ENCODE data around the gene ITGA11. TPM values are rescaled to one million over a fixed set of nuclear protein-coding genes. Genes with fewer than 3 reads are reported as not detected.

Gene ITGA11
- total RNA-seq, 4 donors from 2014 or later, result 0.83 to 3.6 (median 2.0) TPM

GRCh38 chr15:68315035-68315434, 116.9 kb downstream of the ITGA11 start:
- H3K36me3 ChIP-seq, result peaks cover 3% of the 10 kb centered on the region
- H3K27me3 ChIP-seq, result no peaks in the 10 kb centered on the region
- TF ChIP-seq POLR2AphosphoS5 (IDR thresholded peaks at IDR 0.05), result no peak
- TF ChIP-seq CTCF (IDR thresholded peaks at IDR 0.05), result no peak
- TF ChIP-seq POLR2A (IDR thresholded peaks at IDR 0.05), result no peak
- TF ChIP-seq EP300 (IDR thresholded peaks at IDR 0.05), result no peak
- no peak overlapping the region for H3K4me3 ChIP-seq
- peaks cover 3% of the 10 kb centered on the region for H3K4me1 ChIP-seq
- DNase-seq (ENCODE audit: low spot score in 2 of 2), result no peak
- H3K27ac ChIP-seq, result no peak overlapping the region
- H3K9me3 ChIP-seq, result no peaks in the 10 kb centered on the region
- WGBS, result 83% methylated on average over 1 of the region's 1 CpG

GRCh38 chr15:68314563-68314962, 117.4 kb downstream of the ITGA11 start:
- DNase-seq (ENCODE audit: low spot score in 2 of 2), result peak in 1 of 2 donors; percentile 29
- H3K36me3 ChIP-seq, result peaks cover 3% of the 10 kb centered on the region
- no peaks in the 10 kb centered on the region for H3K9me3 ChIP-seq
- no peaks in the 10 kb centered on the region for H3K27me3 ChIP-seq
- no peak overlapping the region for H3K27ac ChIP-seq
- H3K4me3 ChIP-seq, result no peak overlapping the region
- no peak for TF ChIP-seq EP300 (IDR thresholded peaks at IDR 0.05)
- no peak for TF ChIP-seq CTCF (IDR thresholded peaks at IDR 0.05)
- TF ChIP-seq POLR2A (IDR thresholded peaks at IDR 0.05), result no peak
- WGBS, result 87% methylated on average over 11 of the region's 11 CpGs
- peaks cover 4% of the 10 kb centered on the region for H3K4me1 ChIP-seq

DNA sequence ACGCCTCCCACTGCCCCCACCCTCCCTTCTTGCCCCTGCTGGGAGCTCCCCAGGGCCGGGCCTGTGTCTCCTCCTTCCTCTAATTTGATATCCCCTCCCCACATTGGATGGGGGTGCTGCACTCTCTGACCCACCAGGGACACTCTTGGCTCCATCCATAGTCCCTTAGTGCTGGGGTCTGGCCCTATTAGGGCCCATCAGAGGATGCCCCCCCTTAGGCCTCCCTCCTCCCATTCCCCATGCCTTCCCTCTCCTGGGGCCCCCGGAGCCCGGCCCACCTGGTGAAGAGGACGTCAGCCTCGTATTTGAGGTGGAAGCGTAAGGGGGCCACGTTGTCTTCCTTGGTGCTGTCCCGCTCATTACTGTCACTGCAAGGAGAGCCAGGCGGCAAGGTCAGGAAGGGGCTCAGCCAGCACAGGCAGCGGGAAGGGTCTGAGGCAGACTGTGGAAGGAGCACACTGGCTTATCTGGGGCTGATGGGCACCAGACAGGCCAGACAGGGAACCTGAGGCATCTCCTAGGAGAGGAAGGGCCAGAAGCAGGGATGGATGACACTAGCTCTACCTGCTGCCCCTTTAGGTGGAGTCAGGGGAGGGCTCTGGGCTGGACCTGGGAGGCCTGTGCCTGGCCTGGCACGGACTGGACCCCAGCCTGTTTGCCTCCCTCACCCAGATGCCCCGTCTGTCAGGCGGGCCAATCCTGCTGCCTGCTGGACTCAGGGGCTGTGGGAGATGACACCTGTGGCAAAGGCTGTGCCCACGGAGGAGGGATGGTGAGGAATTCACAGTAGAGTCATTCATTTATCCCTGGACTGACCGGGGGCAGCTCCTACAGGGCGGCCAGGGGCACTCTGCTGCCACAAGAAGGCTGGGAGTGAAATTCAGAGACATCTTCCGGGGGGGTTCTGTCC, 118.2 kb downstream of the ITGA11 start:
- no peaks in the 10 kb centered on the region for H3K9me3 ChIP-seq
- no peaks in the 10 kb centered on the region for H3K36me3 ChIP-seq
- DNase-seq (ENCODE audit: low spot score in 2 of 2), result peak; percentile 54 to 58
- no peak overlapping the region for H3K27ac ChIP-seq
- 89% methylated on average over 14 of the region's 18 CpGs for WGBS
- H3K4me3 ChIP-seq, result no peak overlapping the region
- H3K27me3 ChIP-seq, result no peaks in the 10 kb centered on the region
- H3K4me1 ChIP-seq, result peaks cover 4% of the 10 kb centered on the region
- no peak for TF ChIP-seq CTCF (IDR thresholded peaks at IDR 0.05)
- TF ChIP-seq POLR2A (IDR thresholded peaks at IDR 0.05), result no peak
- TF ChIP-seq EP300 (IDR thresholded peaks at IDR 0.05), result no peak
- no peak for TF ChIP-seq POLR2AphosphoS5 (IDR thresholded peaks at IDR 0.05)

- TF ChIP-seq CTCF (IDR thresholded peaks at IDR 0.05) (no peak), EP300 (IDR thresholded peaks at IDR 0.05) (no peak), POLR2A (IDR thresholded peaks at IDR 0.05) (no peak), POLR2AphosphoS5 (IDR thresholded peaks at IDR 0.05) (no peak)
- WGBS, result 89% methylated on average over 17 of the region's 18 CpGs
- H3K27me3 ChIP-seq, result no peaks in the 10 kb centered on the region
- peak; percentile 37 to 73 for DNase-seq (ENCODE audit: low spot score in 2 of 2)
- H3K4me3 ChIP-seq, result no peak overlapping the region
- H3K27ac ChIP-seq, result no peak overlapping the region
- peaks cover 4% of the 10 kb centered on the region for H3K4me1 ChIP-seq
- no peaks in the 10 kb centered on the region for H3K36me3 ChIP-seq
- H3K9me3 ChIP-seq, result no peaks in the 10 kb centered on the region
Observed at GRCh38 chr15:68312701-68313204, 119.2 kb downstream of the ITGA11 start.

DNA sequence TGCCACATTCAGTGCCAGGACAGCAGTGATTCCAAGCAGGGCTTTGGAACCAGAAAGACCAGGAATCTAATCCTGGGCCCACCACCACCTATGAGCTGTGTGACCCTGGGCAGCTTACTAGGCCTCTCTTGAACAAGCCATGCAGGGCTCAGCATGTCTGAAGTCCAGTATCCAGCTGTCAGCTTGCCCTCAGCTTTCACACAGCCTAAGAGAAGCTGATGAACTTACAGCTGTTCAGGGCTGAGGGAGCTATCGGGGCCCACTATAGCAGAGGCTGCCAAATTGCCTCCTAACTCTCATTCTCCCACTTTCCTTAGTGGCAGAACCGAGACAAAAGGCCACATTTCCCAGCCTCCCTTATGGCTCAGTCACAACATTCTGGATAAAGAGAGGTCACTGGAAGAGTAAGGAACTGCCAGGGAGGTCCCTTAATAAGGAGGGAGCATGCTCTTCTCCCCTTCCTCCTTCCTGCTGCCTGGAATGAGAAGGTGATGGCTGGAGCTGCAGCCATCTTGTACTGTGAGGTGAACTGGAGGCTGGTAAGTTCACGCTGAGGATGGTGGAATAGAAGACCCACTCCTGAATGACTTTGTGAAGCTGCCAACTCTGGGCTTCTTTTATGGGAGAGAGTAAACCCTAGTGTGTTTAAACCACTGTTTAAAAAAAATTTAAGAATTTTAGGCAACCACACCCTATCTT, 120.0 kb downstream of the ITGA11 start:
- H3K4me1 ChIP-seq, result peaks cover 5% of the 10 kb centered on the region
- no peak for TF ChIP-seq POLR2A (IDR thresholded peaks at IDR 0.05)
- TF ChIP-seq EP300 (IDR thresholded peaks at IDR 0.05), result no peak
- no peak for TF ChIP-seq CTCF (IDR thresholded peaks at IDR 0.05)
- no peak for TF ChIP-seq POLR2AphosphoS5 (IDR thresholded peaks at IDR 0.05)
- no peaks in the 10 kb centered on the region for H3K9me3 ChIP-seq
- H3K36me3 ChIP-seq, result no peaks in the 10 kb centered on the region
- WGBS, result 92% methylated on average over 3 of the region's 3 CpGs
- no peaks in the 10 kb centered on the region for H3K27me3 ChIP-seq
- DNase-seq (ENCODE audit: low spot score in 2 of 2), result no peak
- H3K27ac ChIP-seq, result no peak overlapping the region
- no peak overlapping the region for H3K4me3 ChIP-seq

Data from suprapubic skin (tissue), 4 donors.